Measurements from ENCODE around the gene C10orf143.

DNA sequence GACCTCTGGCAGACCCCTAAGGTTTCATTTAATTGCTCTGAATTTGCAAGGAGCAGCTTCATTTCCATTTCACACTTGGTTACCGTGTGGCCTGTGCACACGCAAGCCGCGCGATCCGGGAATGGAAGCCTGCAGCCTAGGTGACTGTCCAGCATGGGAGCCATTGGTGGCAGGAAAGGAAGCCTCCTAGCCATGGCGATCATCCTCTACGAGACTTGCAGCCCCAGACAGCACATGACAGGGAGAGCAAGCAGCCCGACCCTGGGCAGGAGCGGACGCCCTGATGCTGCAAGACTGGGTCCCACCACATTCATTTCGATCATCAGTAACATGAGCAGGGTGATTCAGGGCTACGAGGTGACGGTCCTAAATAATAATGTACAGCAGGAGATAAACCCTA, 33.9 kb downstream of the C10orf143 start:
- TF ChIP-seq POLR2AphosphoS5 (IDR thresholded peaks at IDR 0.05; ENCODE audit: low read depth, low read length) (no peak), POLR2A (IDR thresholded peaks at IDR 0.05; ENCODE audit: low read depth, low read length) (no peak)
